K562 (cell line): ENCODE results near the gene PAQR7. TPM values are rescaled to one million over a fixed set of nuclear protein-coding genes. Genes with fewer than 3 reads are reported as not detected.
A peak's percentile ranks its signal among the peaks of the same experiment; 100 is the strongest.

Experiments
- ATAC-seq: fragments of 200-7000 bp; cut with Tn5 transposase; 3 replicates; pipeline ENCODE4 v1.9.1; 2020; ENCODE audit warnings: moderate library complexity
- BruUV-seq: library from RNA; stranded (reverse); fragments of 400-500 nt; replicated peaks from 2 replicates; lab custom pipeline; 2021; lab: Mats Ljungman, UMichigan
- CTCF ChIA-PET: fragments of 300-600 bp; formaldehyde crosslinking; extraction: SDS; loops from one replicate; lab custom pipeline; 2021; ENCODE audit warnings: low intra/inter-chr PET ratio; lab: Yijun Ruan, JAX
- POLR2A ChIA-PET: fragments of 300-600, 350-650 bp; sonication (Branson Sonifier 250); formaldehyde crosslinking; extraction: SDS; loops from one replicate; lab custom pipeline; 2021; ENCODE audit warnings: antibody characterized with exemption, inconsistent platforms; lab: Yijun Ruan, JAX
- DNase-seq, 4 experiments: peaks; one replicate each; pipeline versions ENCODE4 v3.0.0 to v3.0.0-alpha.2; 2011 to 2018; ENCODE audit warnings: low spot score in 3 of 4, mixed read lengths in 3 of 4; ENCODE audit errors: extremely low read depth in 1 of 4
- FAIRE-seq: peaks from 2 replicates; lab custom pipeline; 2011; peaks lifted over from hg19 to GRCh38; lab: Jason Lieb, UNC
- H2AFZ ChIP-seq: 2 replicates; pipeline ENCODE4 v1.6.0; 2011; ENCODE audit warnings: low read depth, low read length, control low read depth, inconsistent platforms
- H3K27ac ChIP-seq: fragments of 200-600 bp; 3 replicates; pipeline ENCODE4 v1.8.0; 2011; ENCODE audit warnings: low read depth, mild to moderate bottlenecking, control low read depth, inconsistent platforms, low read length, moderate library complexity, mixed read lengths; ENCODE audit errors: extremely low read depth
- H3K27me3 ChIP-seq, 2 experiments: fragments of 300-600 bp in 1 of 2; 2 replicates in 1 of 2; 3 replicates in 1 of 2; pipeline versions ENCODE4 v1.6.0 to v1.8.0; 2011; ENCODE audit warnings: inconsistent platforms in 2 of 2, low read length in 2 of 2, mild to moderate bottlenecking in 1 of 2, mixed read lengths in 1 of 2, moderate library complexity in 1 of 2; ENCODE audit not compliant: control insufficient read depth in 2 of 2, insufficient read depth in 2 of 2
- H3K36me3 ChIP-seq: fragments of 300-600 bp; 3 replicates; pipeline ENCODE4 v1.8.0; 2011; ENCODE audit warnings: mild to moderate bottlenecking, low read length, inconsistent platforms; ENCODE audit not compliant: control insufficient read depth, insufficient read depth
- H3K4me1 ChIP-seq, 2 experiments: fragments of 200-600 bp in 1 of 2; replicated peaks in 1 of 2; 2 replicates in 1 of 2; 3 replicates in 1 of 2; pipeline versions ENCODE4 v1.5.1 to v1.8.0; 2011; ENCODE audit warnings: inconsistent platforms in 2 of 2, low read length in 2 of 2, mild to moderate bottlenecking in 1 of 2, mixed read lengths in 1 of 2, moderate library complexity in 1 of 2; ENCODE audit not compliant: control insufficient read depth in 2 of 2, insufficient read depth in 2 of 2
- H3K4me2 ChIP-seq: 2 replicates; pipeline ENCODE4 v1.6.1; 2011; ENCODE audit warnings: low read length, control low read depth, inconsistent platforms, mixed read lengths; ENCODE audit not compliant: insufficient read depth
- H3K4me3 ChIP-seq: fragments of 200-600 bp; sonication (generic), shearing (Covaris generic); 2 replicates; pipeline ENCODE4 v1.5.1; 2016; ENCODE audit warnings: control low read depth, inconsistent platforms
- H3K79me2 ChIP-seq: fragments of 200-600 bp; 3 replicates; pipeline ENCODE4 v1.8.0; 2011; ENCODE audit warnings: low read length, inconsistent platforms; ENCODE audit not compliant: control insufficient read depth, insufficient read depth
- H3K9ac ChIP-seq, 2 experiments: 2 replicates each; pipeline versions ENCODE4 v1.6.0 to v1.6.1; 2011; ENCODE audit warnings: low read depth in 2 of 2, low read length in 2 of 2, control low read depth in 1 of 2, inconsistent platforms in 1 of 2, mild to moderate bottlenecking in 1 of 2, mixed read lengths in 1 of 2; ENCODE audit not compliant: insufficient read depth in 1 of 2
- H3K9me1 ChIP-seq: one replicate; pipeline ENCODE4 v1.6.0; 2011; ENCODE audit warnings: inconsistent platforms, mild to moderate bottlenecking, low read length, moderate library complexity; ENCODE audit not compliant: control insufficient read depth, insufficient read depth
- H3K9me3 ChIP-seq: replicated peaks from 2 replicates; pipeline ENCODE4 v1.5.1; 2011; ENCODE audit warnings: low read depth, low read length, inconsistent platforms; ENCODE audit not compliant: control insufficient read depth, insufficient read depth
- H4K20me1 ChIP-seq: replicated peaks from 2 replicates; pipeline ENCODE4 v1.6.1; 2011; ENCODE audit warnings: low read length, inconsistent platforms, mixed read lengths; ENCODE audit not compliant: control insufficient read depth, insufficient read depth
- KDM1A ChIP-seq, 2 experiments: fragments of 450-650 bp; IDR thresholded peaks; 2 replicates each; pipeline ENCODE4 v1.6.1; 2016; ENCODE audit warnings: mild to moderate bottlenecking in 2 of 2
- NR1H2 ChIP-seq: sonication (generic); formaldehyde crosslinking; IDR thresholded peaks from 2 replicates; pipeline ENCODE4 v1.4.0; 2020; ENCODE audit warnings: mild to moderate bottlenecking, missing genetic modification reagents
- POLR2A ChIP-seq: fragments of 450-650 bp; conservative IDR thresholded peaks from 2 replicates; pipeline ENCODE4 v1.6.1; 2016
- POLR2AphosphoS5 ChIP-seq: IDR thresholded peaks from 2 replicates; pipeline ENCODE4 v1.6.1; 2011; ENCODE audit warnings: mild to moderate bottlenecking, low read depth, low read length, moderate library complexity; ENCODE audit not compliant: control insufficient read depth, insufficient read depth
- POLR2G ChIP-seq: fragments of 200-400 bp; formaldehyde crosslinking; IDR thresholded peaks from 2 replicates; pipeline ENCODE4 v1.6.1; 2017; ENCODE audit warnings: low read depth, mild to moderate bottlenecking, antibody characterized with exemption, low read length, moderate library complexity
- RBM22 ChIP-seq: fragments of 200-400 bp; formaldehyde crosslinking; IDR thresholded peaks from 2 replicates; pipeline ENCODE4 v1.6.1; 2018; ENCODE audit warnings: low read length, low read depth; ENCODE audit not compliant: poor library complexity, severe bottlenecking
- WGBS: fragments of 100-300 bp; shearing (Covaris generic); methylation state at CpG from one replicate; pipeline ENCODE4 v1.1.6; 2016; ENCODE audit warnings: low coverage, mixed read lengths; ENCODE audit not compliant: insufficient coverage; ENCODE audit errors: missing lambda C conversion rate; 5-methylcytosine and 5-hydroxymethylcytosine counted together
- in situ Hi-C: fragments of 300-500 bp; cut with MboI; formaldehyde crosslinking; loops from 4 replicates; pipeline ENCODE4 v1.15.0; 2018; ENCODE audit warnings: inconsistent platforms, mixed read lengths
- intact Hi-C: fragments of 100-400 bp; cut with micrococcal nuclease; formaldehyde crosslinking; loops from 2 replicates; pipeline ENCODE4 v1.14.2; 2022
- polyA plus RNA-seq, 8 experiments: library from polyadenylated mRNA; depleted of rRNA in 4 of 8; stranded (reverse) in 5 of 8; unstranded in 3 of 8; fragments of >200 nt; fragmentation: Nextera tagmentation in 2 of 8; fragmentation: Illumina TruSeq in 1 of 8; extraction: Ambion mirVana in 2 of 8; extraction: Trizol in 1 of 8; gene quantifications; 2 replicates each; pipeline versions ENCODE4 v1.2.1 to v1.2.3, GENCODE V29; 2011 to 2014; ENCODE audit warnings: inconsistent platforms in 1 of 8, missing spikeins in 1 of 8
- total RNA-seq, 7 experiments: library from RNA; depleted of rRNA in 6 of 7; stranded (reverse); fragments of >200 nt in 6 of 7; fragmentation: Illumina TruSeq in 2 of 7; extraction: Trizol in 2 of 7; gene quantifications; 2 replicates each; pipeline versions ENCODE4 v1.2.1 to v1.2.3, GENCODE V29; 2011 to 2021; ENCODE audit warnings: low replicate concordance in 1 of 7
- TF ChIP-seq, protein P1 (sequence below): fragments of 250-450 bp; sonication (Bioruptor Pico); IDR thresholded peaks from 2 replicates; pipeline ENCODE4 v1.4.0; 2020; ENCODE audit warnings: mild to moderate bottlenecking, moderate library complexity, borderline replicate concordance

The PAQR7 gene
- total and polyA plus RNA-seq, 9 of the 15 experiments (the other 6 are each of a cell fraction or from before 2014, with no cell fraction given): 1.1 to 5.2 (median 2.6) TPM

- H3K4me3 ChIP-seq: no peak overlapping the region
- TF ChIP-seq KDM1A (IDR thresholded peaks at IDR 0.05): no peak
- TF ChIP-seq, protein P1, sequence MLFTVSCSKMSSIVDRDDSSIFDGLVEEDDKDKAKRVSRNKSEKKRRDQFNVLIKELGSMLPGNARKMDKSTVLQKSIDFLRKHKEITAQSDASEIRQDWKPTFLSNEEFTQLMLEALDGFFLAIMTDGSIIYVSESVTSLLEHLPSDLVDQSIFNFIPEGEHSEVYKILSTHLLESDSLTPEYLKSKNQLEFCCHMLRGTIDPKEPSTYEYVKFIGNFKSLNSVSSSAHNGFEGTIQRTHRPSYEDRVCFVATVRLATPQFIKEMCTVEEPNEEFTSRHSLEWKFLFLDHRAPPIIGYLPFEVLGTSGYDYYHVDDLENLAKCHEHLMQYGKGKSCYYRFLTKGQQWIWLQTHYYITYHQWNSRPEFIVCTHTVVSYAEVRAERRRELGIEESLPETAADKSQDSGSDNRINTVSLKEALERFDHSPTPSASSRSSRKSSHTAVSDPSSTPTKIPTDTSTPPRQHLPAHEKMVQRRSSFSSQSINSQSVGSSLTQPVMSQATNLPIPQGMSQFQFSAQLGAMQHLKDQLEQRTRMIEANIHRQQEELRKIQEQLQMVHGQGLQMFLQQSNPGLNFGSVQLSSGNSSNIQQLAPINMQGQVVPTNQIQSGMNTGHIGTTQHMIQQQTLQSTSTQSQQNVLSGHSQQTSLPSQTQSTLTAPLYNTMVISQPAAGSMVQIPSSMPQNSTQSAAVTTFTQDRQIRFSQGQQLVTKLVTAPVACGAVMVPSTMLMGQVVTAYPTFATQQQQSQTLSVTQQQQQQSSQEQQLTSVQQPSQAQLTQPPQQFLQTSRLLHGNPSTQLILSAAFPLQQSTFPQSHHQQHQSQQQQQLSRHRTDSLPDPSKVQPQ (CRISPR knock-in tag): no peak
- no peak for TF ChIP-seq NR1H2 (CRISPR knock-in tag)
- peak; percentile 28 for TF ChIP-seq RBM22
- peak; percentile 28; the same call in 1 of the 2 replicates for TF ChIP-seq POLR2AphosphoS5
- peak; percentile 44; the same call in 1 of the 2 replicates for TF ChIP-seq POLR2A
- peak; percentile 64 for TF ChIP-seq POLR2G
- H3K79me2 ChIP-seq: peaks cover 29% of the 10 kb centered on the region
- H3K9ac ChIP-seq: no peak overlapping the region
- BruUV-seq: no TSS peak
- FAIRE-seq: no peak
- POLR2A ChIA-PET: interaction anchor here (0.6 to 7.6 kb wide), 17 partner anchors 10 to 522 kb away, joined by 3 to 89 read pairs (median 4); partner anchors contain the start of genes PAFAH2 and PAQR7
- H3K9me3 ChIP-seq: no peaks in the 10 kb centered on the region
- H3K36me3 ChIP-seq: peaks cover 85% of the 10 kb centered on the region
- no peak for DNase-seq
- peaks cover 8 to 10% of the 10 kb centered on the region in 2 experiments for H3K4me1 ChIP-seq
- H3K9me1 ChIP-seq: peaks cover 4% of the 10 kb centered on the region
- peak; percentile 20 for ATAC-seq
- H2AFZ ChIP-seq: no peak overlapping the region
- H3K27me3 ChIP-seq: no peaks in the 10 kb centered on the region
- in situ Hi-C loops (loop anchor here (5.0 kb wide), 2 partner anchors 100 to 250 kb away; partner anchors contain the start of gene PAFAH2), intact Hi-C loops (loop anchor here (5.0 kb wide), 1 partner anchor 250 kb away; no protein-coding TSS in a partner anchor)
- CTCF ChIA-PET: interaction anchor here (0.6 to 4.3 kb wide), 2 partner anchors 60 to 101 kb away, joined by 3 to 120 read pairs; partner anchors contain the start of gene PAFAH2
- no peak overlapping the region for H3K27ac ChIP-seq
- H3K4me2 ChIP-seq: no peak overlapping the region
- WGBS: 76% methylated on average over 5 of the region's 5 CpGs
- H4K20me1 ChIP-seq: peaks cover 14% of the 10 kb centered on the region; the same call in 1 of the 2 replicates
Observed at GRCh38 chr1:25897754-25898153, 22.2 kb upstream of the PAQR7 start.
